AG10803 (cell line): ENCODE measurements around the gene CALCOCO1.

ENCODE experiments used
- DNase-seq: peaks from one replicate; pipeline ENCODE4 v3.0.0; 2010; ENCODE audit warnings: low read depth
- H3K4me3 ChIP-seq: 2 replicates; pipeline ENCODE4 v1.5.1; 2011; ENCODE audit warnings: mild to moderate bottlenecking, low read length, control low read depth
- TF ChIP-seq, protein P1 (sequence below): conservative IDR thresholded peaks from 2 replicates; pipeline ENCODE4 v1.5.1; 2011; ENCODE audit warnings: mild to moderate bottlenecking, low read length, control low read depth, inconsistent platforms

The CALCOCO1 gene, protein sequence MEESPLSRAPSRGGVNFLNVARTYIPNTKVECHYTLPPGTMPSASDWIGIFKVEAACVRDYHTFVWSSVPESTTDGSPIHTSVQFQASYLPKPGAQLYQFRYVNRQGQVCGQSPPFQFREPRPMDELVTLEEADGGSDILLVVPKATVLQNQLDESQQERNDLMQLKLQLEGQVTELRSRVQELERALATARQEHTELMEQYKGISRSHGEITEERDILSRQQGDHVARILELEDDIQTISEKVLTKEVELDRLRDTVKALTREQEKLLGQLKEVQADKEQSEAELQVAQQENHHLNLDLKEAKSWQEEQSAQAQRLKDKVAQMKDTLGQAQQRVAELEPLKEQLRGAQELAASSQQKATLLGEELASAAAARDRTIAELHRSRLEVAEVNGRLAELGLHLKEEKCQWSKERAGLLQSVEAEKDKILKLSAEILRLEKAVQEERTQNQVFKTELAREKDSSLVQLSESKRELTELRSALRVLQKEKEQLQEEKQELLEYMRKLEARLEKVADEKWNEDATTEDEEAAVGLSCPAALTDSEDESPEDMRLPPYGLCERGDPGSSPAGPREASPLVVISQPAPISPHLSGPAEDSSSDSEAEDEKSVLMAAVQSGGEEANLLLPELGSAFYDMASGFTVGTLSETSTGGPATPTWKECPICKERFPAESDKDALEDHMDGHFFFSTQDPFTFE

DNA sequence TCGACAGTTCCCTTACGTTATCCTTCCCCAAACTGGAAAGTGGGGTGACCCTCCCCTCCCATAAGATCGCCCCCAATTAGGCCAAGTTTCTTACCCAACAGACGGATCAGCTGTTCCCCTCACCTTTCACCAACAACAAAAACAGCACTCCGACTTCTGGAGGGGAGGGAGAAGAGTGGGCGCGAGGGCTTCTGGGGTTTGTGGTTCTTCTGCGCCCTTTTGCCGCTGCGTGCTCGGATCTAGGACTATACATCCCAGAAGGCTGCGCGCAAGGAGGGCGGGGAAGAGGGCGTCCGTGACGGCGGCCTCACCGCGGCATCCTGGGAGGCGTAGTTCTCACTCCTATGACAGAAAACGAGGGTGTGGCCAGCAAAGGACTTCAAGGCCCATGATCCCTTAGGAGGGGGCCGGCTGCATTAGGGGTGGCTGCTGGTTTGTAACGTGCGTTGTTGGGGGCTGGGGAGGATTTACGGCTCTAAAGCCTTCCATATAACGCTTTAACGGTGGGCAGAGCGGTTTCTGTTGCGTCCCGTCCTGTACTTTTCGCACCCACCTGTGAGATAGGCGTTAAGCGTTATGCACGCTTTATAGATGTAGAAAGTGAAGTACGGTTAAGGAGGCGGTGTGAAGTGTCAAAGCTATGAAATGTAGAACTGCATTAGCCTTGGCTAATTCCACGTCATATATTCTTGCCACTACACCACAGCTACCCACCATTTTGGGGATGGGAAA lies at the start of gene CALCOCO1:
Gene CALCOCO1, minus strand, starts transcription at position 143 of the 732 bp plus-strand sequence. CDS start 2,210 bp downstream, outside the sequence.
- DNase-seq, result peak; percentile 96
- peak within 1 kb of the TSS; percentile 97 for H3K4me3 ChIP-seq
- TF ChIP-seq, protein P1, sequence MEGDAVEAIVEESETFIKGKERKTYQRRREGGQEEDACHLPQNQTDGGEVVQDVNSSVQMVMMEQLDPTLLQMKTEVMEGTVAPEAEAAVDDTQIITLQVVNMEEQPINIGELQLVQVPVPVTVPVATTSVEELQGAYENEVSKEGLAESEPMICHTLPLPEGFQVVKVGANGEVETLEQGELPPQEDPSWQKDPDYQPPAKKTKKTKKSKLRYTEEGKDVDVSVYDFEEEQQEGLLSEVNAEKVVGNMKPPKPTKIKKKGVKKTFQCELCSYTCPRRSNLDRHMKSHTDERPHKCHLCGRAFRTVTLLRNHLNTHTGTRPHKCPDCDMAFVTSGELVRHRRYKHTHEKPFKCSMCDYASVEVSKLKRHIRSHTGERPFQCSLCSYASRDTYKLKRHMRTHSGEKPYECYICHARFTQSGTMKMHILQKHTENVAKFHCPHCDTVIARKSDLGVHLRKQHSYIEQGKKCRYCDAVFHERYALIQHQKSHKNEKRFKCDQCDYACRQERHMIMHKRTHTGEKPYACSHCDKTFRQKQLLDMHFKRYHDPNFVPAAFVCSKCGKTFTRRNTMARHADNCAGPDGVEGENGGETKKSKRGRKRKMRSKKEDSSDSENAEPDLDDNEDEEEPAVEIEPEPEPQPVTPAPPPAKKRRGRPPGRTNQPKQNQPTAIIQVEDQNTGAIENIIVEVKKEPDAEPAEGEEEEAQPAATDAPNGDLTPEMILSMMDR, result no peak

DNA sequence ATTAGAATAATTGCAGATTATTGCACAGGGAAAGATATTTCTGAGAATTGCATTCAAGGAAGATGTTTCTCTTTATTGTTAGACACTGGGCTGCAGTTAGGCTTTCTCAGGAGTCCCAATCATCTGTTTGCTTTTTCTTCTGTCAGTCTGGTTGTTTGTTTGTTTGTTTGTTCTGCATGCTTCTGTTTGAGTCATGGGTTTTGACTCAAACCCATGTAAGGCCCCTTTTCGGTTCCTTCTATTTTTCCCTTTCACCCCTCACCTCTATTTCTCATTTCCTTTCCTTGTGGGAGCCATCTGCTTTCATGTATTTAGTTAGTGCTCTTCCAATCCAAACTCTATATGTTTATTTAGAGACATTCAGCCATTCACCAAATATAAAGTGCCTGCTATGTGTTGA lies 49.6 kb upstream of the CALCOCO1 start:
- TF ChIP-seq, protein P1, result no peak
- no peak for DNase-seq

DNA sequence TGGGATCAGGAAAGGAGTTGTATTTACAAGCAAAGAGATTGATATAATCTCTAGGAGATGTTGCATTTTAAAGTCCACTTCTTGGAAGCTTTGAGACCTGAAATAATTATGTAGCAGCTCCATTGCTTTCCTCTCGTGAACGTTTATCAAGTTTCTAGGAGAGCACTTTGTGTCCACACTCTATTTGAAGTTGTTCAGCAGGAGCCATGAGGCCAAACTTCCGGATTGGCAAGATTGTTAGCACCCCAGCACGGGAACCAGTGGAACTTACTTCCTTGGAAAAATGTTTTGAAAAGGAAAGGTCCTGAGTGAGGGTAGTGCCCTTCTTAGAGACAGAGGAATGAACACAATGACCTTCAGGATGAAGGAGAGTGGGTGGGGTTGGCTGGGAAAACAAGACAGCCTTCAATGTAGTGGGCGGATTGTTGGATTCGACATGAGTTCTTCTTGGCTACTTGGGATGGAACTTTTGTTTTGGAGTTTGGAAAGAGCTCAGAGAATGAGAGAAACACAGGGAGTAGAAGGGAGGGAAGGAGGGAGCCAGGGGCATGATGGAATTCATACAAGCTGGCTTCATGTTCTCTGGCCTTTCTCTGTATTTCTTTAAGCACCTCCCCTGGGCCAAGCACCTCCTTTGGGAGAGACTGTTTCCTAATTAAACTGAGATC lies 48.4 kb upstream of the CALCOCO1 start:
- no peak overlapping the region for H3K4me3 ChIP-seq
- DNase-seq, result no peak
- TF ChIP-seq, protein P1, result no peak

More for the DNA sequence above, 49.6 kb upstream of the CALCOCO1 start:
- H3K4me3 ChIP-seq, result no peak overlapping the region

DNA sequence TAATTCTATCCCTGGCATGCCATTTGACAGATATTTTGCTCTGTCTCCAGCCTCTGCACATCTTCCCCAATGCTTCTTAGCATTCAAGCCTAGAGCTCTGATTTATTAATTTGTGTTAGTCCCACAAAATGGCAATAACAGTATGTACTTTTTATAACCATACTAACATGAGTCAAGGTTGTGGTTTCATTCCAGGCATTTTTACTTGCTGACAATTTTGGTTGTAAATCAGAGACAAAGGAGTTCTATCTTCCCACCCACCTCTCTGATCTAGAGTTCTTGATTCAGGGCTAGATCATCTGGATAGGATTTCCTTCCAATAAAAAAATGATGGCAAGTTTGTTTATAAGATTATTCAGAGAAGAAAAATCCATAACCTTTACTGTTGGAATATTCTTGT lies 43.0 kb upstream of the CALCOCO1 start:
- TF ChIP-seq, protein P1, result no peak
- H3K4me3 ChIP-seq, result no peak overlapping the region
- DNase-seq, result peak; percentile 98

DNA sequence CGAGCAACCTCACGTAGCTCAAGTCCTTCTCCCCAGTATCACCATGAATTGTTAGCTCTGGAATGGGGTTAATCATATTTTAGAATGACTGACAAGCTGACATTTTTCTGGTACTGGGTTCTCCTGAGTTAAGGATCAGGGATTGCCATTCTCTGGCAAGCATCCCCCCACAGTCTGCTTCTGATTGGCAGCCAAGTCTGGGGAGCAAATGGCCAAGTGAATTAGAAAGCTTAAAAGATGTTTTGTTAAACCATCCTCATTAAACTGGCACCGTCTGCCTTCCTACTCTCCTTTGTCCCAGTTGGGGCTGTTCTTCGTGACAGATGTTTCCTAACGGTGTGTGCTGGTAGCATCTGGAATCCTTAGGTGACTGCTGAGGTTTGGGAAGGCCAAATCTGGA lies 41.7 kb upstream of the CALCOCO1 start:
- TF ChIP-seq, protein P1, result no peak
- DNase-seq, result no peak
- H3K4me3 ChIP-seq, result no peak overlapping the region

DNA sequence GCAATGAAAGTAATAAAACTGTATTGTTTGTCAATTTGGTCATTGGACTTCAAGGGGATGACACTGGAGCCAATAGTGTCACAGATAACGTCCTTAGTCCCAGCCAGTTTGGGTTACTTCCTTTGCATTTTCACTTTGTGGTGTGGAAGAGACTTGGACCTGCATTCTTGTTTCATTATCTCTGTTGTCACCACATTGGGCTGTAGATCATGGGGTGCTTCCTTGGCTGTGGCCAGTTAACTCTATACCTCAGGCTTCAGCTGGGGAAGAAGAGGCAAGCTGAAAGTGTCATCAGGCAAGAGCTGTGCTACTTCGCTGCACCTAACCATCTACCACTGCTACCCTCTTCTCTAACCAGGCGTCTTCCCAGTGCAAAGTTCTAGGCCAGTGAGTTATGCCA lies 39.6 kb upstream of the CALCOCO1 start:
- peak; percentile 39 for DNase-seq
- no peak overlapping the region for H3K4me3 ChIP-seq
- TF ChIP-seq, protein P1, result no peak
